GM21360 (cell line): ENCODE measurements around the gene GPR156.

Experiments
- ATAC-seq: cut with Tn5 transposase; IDR thresholded peaks from one replicate; pipeline ENCODE4 v1.9.1; 2021; ENCODE audit warnings: mild to moderate bottlenecking, moderate library complexity; ENCODE audit not compliant: unreplicated experiment

Gene GPR156

GRCh38 chr3:120129718-120130513 lies 155.1 kb downstream of the GPR156 start:
- ATAC-seq: no peak

- ATAC-seq: no peak
These were observed 156.0 kb downstream of the GPR156 start for GRCh38 chr3:120129051-120129450.

GRCh38 chr3:120125992-120126391 lies 159.0 kb downstream of the GPR156 start:
- no peak for ATAC-seq

GRCh38 chr3:120119846-120120510 lies 165.0 kb downstream of the GPR156 start:
- ATAC-seq: no peak
